Bronchial smooth muscle cell (primary cell): Measurements from ENCODE around the gene ZNF226. TPM values are rescaled to one million over a fixed set of nuclear protein-coding genes. Genes with fewer than 3 reads are reported as not detected.

Experiments used
- total RNA-seq: library from RNA; depleted of rRNA; stranded (reverse); fragments of >200 nt; gene quantifications from 2 replicates; pipeline ENCODE4 v1.2.1, GENCODE V29; 2014

The ZNF226 gene
- 22.7 and 32.3 TPM in 2 replicates for total RNA-seq

DNA sequence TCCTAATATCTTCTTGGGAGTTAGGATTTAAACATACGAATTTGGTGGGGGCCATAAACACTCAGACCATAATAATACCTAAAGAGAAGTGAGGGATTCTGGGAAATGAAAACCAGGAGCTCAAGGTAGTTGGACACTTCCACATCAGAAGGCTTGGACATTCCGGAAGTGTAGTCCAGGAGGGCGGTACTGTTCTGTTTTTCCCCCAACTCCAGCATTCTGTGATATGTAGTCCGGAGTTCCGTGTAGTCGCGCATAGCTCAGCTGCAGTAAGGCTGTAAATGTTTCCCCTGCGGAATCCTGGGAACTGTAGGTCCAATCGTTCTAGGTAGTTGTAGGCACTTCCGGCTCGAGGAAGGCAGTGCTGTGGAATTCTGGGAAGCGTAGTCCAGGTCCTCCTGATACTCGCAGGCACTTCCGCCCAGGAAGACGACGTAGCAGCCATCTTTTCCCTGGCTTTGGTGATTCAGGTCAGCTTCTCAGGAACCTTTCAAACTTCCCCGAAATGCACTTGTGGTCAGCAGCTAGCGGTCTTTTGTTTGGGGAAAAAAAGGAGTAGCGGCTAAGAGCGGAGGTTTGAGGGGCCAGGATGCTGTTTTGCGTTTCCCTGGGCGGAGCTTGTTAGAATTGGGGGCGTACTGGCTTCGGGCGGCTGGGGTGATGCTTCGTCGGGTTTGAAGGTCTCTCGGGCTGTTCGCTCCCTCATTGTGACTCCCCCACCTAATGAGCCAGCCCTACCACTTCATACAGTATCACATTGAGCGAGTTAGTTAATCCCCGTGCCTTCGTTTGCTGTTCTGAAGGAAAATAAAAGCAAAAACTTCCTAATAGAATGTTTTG is at the start of gene ZNF226:
TSS of gene ZNF226 (plus strand) at position 428 of the 840 bp plus-strand sequence. CDS start 4,981 bp downstream, outside the sequence.

DNA sequence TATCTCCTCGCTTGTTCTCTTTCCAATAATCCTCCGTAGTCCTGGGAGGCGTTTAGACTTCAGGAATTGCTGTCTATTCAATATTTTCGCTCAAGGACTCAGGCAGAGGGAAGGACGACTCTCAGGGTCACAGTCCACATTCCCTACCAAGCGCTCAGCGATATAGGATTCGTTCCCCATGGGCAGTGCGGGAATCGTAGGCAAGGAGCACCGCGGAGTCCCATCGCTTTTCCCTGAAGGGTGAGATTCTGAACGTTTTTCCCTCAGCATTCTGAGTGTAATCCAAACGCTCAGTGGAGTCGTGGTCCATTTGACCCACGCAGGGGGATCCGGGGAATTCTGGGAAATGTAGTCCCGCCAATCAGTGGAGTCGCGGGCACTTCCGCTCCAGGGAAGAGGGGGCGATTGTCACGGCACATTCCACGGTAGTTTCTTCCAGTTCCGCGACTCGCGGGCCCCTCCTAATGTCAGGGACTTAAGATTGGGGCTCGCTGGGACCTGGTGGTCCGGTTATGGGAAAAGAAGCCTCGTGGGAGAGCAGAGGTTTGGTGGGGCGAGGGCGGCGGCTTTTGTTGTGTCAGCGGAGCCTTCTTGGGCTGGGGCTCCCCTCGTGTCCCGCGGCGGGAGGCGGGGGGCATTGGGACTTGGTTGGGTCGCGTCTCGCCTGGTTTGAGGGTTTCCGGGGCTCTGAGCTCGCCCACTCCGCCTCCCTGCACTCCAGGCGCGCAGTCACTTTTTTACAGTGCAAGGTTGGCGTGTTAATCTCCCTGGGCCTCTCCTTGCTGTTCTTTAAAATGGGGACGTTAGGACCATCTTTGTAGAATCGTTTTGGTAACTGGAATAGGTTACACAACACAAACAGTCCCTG is 23.5 kb upstream of the ZNF226 start, which contains the start of gene ZNF234:
TSS of gene ZNF234 (plus strand) at position 364 of the 868 bp plus-strand sequence. CDS start 3,079 bp downstream, outside the sequence.

DNA sequence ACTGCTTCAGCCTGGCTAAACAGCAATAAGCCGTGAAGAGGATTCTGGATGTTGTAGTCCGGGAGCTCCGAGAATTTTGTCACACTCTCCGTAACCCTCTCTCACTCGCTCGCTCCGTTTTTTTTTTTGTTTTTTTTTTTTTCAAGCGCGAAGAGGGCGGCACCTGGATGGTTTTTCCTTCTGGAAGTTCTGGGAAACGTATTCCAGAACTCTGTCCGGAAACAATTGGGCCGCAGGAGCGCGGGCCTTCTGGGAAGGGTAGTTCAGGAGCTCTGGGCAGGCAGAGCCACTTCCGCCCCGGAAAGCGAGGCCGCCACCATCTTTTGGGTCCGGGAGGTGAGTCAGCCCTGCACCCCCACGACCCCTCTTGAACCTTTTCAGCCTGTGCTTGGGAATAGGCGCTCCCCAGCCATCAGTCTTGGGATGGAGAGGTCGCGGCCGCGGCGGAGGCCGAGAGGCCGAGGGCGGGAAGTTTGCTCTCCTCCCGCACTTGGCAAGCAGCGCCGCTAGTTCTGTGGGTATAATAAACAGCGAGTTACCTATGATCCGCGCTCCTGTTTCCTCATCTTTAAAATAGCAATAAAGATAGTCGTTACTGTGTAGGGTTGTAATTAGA is 47.5 kb downstream of the ZNF226 start, which contains the start of gene ZNF227:
TSS of gene ZNF227 (plus strand) at position 283 of the 616 bp plus-strand sequence. CDS start 5,261 bp downstream, outside the sequence.

Other genes starting within 250 kb of the ZNF226 start
- 16.4 and 16.6 TPM in 2 replicates for gene ZNF45, start 229.8 kb upstream of the ZNF226 start, total RNA-seq
- 10.8 and 11.8 TPM in 2 replicates for gene ZNF221, start 213.9 kb upstream of the ZNF226 start, total RNA-seq
- gene ZNF155, start 180.9 kb upstream of the ZNF226 start, total RNA-seq, result 7.8 and 9.8 TPM in 2 replicates
- gene ZNF230, start 162.1 kb upstream of the ZNF226 start, total RNA-seq, result 4.1 TPM in 2 replicates
- gene ZNF222, start 139.7 kb upstream of the ZNF226 start, total RNA-seq, result 6.0 and 7.9 TPM in 2 replicates
- gene ZNF223, start 113.1 kb upstream of the ZNF226 start, total RNA-seq, result 4.7 and 8.1 TPM in 2 replicates
- 3.3 TPM in 2 replicates for gene ZNF284, start 92.9 kb upstream of the ZNF226 start, total RNA-seq
- gene ZNF224, start 70.7 kb upstream of the ZNF226 start, total RNA-seq, result 31.8 and 42.5 TPM in 2 replicates
- gene ZNF225, start 51.7 kb upstream of the ZNF226 start, total RNA-seq, result 8.7 and 11.6 TPM in 2 replicates
- gene ZNF234, start 23.5 kb upstream of the ZNF226 start, total RNA-seq, result 11.2 and 14.3 TPM in 2 replicates
- gene ZNF227, start 47.4 kb downstream of the ZNF226 start, total RNA-seq, result 22.2 and 23.8 TPM in 2 replicates
- gene ZNF233, start 94.8 kb downstream of the ZNF226 start, total RNA-seq, result 0.60 and 1.7 TPM in 2 replicates
- 3.8 and 3.9 TPM in 2 replicates for gene ZNF235, start 139.9 kb downstream of the ZNF226 start, total RNA-seq
- 9.3 and 9.4 TPM in 2 replicates for gene ZNF112, start 191.6 kb downstream of the ZNF226 start, total RNA-seq
- gene ZNF285, start 236.5 kb downstream of the ZNF226 start, total RNA-seq, result 3.2 and 3.9 TPM in 2 replicates